GM12874 (cell line): Measurements from ENCODE around the gene TBX4.

Experiments used
- TF ChIP-seq, protein P1 (sequence below): IDR thresholded peaks from 2 replicates; pipeline ENCODE4 v1.5.1; 2011; ENCODE audit warnings: low read depth, mild to moderate bottlenecking, control low read depth, low read length, moderate library complexity; ENCODE audit not compliant: insufficient read depth

TBX4 gene

DNA sequence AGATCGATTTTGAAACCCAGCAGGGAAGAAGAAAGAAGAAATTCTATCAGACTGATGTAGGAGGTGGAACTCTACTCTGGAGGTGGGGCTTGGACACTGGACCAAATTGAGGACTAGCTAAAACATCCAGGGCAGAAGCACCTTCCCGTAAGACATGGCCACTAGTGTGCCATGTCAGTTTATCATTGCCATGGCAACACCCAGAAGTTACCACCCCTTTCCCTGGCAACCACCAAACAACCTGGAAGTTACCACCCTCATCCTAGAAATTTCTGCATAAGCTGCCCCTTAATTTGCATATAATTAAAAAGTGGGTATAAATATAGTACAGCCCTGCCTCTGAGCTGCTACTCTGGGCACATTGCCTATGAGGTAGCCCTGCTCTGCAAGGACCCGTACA, 72.1 kb downstream of the TBX4 start:
- TF ChIP-seq, protein P1, sequence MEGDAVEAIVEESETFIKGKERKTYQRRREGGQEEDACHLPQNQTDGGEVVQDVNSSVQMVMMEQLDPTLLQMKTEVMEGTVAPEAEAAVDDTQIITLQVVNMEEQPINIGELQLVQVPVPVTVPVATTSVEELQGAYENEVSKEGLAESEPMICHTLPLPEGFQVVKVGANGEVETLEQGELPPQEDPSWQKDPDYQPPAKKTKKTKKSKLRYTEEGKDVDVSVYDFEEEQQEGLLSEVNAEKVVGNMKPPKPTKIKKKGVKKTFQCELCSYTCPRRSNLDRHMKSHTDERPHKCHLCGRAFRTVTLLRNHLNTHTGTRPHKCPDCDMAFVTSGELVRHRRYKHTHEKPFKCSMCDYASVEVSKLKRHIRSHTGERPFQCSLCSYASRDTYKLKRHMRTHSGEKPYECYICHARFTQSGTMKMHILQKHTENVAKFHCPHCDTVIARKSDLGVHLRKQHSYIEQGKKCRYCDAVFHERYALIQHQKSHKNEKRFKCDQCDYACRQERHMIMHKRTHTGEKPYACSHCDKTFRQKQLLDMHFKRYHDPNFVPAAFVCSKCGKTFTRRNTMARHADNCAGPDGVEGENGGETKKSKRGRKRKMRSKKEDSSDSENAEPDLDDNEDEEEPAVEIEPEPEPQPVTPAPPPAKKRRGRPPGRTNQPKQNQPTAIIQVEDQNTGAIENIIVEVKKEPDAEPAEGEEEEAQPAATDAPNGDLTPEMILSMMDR = no peak

DNA sequence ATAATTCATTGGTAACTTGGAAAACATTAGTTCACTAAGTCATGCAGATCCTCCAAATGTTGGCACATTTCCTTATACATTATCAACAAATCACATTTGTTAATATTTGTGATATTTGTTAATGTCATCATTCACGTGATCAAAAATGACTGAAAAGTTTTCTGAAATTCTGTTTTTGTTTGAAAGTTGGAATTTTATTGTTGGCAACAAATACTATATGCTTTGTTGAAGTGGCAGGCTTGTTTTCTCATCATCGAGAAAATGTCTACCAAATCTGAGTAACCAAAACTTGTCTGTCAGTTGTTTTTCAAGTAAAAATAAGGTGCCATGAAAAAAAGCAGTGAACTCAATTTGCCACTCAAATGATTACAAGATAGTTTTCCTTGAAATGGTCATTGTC, 75.9 kb downstream of the TBX4 start:
- TF ChIP-seq, protein P1 = no peak

DNA sequence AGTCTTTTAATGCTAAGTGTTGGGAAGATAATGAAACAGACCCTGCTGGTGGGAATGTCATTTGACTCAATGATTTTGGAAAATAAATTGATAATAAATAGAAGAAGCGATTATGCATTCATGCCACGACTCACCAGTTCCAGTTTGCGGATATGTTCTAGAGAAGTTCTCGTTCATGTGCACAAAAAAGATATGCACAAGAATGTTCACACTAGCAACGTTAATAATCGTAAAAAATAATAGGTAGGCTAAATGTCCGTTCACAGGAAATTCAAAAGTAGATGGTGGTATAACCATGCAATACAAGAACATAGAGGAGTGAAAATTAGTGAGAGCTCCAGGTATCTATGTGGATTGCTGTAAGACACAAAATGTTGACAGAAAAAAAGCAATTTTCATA, 79.0 kb downstream of the TBX4 start:
- TF ChIP-seq, protein P1 = no peak

DNA sequence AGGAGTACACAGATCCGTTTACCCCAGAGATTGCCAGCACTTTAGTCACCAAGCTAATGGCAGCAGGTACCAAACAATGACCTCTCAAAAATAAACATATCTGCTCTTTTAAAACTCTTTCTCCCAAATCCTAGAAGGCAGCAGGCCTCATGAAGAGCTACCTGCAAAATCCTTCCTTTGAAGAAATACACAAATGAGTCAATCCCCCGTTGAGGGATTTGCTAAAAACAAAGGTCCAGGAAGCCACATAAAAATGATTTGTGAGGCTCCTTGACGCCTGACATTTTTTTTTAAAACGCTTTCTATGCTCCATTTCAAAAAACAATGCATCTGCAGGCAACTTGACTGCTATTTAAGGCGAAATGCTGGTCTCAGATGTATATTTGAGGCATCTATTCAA, 80.6 kb downstream of the TBX4 start:
- TF ChIP-seq, protein P1 = no peak

DNA sequence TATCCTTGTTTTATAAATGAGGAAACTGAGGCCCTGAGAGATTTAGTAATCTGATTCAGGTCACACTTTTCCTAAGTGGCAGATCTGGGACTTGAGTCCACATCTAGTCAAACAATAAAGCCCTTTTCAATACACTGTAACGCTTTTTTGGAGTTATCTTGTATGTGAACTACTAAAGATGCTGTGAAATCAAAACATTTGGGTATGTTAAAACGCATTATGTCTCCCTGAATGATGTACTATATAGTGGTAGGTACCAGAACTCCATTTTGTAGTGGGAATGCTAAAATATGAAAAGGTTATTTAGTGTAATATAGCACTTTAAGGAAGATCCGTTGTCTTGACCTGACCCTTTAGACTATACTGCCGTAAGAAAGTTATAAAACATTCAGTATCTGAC, 81.6 kb downstream of the TBX4 start:
- TF ChIP-seq, protein P1 = no peak

DNA sequence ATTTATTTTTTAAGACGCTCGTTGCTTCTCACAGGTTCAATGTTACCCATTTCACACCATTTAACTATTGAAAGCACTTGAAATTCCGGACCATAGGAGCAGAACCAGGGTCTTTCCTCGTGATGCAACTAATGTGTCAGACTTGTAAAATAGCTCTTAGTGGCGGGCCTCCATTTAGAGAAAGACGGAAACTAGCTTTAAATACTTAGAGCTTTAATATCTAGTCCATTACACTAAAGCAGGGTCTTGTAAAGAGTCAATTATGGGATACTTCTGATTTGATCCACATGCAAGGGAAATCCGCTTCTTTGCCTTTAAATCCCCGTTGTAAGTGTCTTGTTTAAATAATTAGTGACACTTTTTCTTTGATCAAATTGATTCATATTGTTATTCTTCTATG, 82.2 kb downstream of the TBX4 start:
- TF ChIP-seq, protein P1 = no peak
